ENCODE results near the gene FXYD2.

DNA sequence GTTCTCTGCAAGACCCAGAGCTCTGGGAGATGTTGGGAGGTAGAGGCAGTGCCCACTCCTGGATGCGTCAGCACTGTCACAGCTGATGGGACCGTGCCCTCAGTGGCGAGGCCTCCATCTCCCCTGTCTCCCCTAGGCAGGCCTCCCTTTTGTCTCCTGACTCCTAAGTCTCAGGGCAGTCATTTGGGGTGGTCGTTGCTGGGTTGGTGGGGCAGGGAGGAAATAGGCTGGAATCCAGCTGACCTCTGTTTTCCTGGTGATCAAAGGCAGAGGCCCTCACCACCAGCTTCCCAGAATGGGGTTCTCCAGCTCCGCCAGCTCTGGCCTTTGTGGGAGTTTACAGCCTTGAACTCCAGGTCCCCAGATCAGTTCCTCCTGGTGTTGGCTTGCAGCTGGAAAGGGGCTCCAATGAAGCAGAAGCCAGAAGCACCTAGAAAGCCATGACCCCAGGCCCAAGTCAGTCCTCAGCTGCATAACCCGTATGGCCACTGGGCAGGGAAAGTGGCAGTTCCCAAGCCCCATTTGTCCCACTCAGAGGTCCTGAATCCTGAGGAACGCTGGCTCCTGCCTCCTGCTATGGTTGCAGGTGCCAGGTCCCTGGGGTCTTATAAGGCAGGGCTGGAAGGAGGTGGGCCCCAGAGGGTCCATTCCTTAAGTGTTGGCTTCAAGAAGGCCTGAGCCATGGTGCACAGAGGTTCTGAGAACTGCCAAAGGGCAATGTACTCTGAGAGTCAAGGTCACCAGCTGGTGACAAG, 7.3 kb upstream of the FXYD2 start:
- TF ChIP-seq CTCF (IDR thresholded peaks at IDR 0.05) (no peak), POLR2A (IDR thresholded peaks at IDR 0.05) (no peak)
